ENCODE results near the gene OPCML. TPM values are rescaled to one million over a fixed set of nuclear protein-coding genes. Genes with fewer than 3 reads are reported as not detected.

OPCML gene
- total and polyA plus RNA-seq, 2 experiments from 2014 or later, result 0.21 to 0.51 TPM

- no peaks in the 10 kb centered on the region for H3K4me1 ChIP-seq (ENCODE audit: low read depth)
- H3K36me3 ChIP-seq, result no peaks in the 10 kb centered on the region
- H3K4me3 ChIP-seq, result no peak overlapping the region
- no peaks in the 10 kb centered on the region for H3K27me3 ChIP-seq
- no peak for DNase-seq (ENCODE audit: low read depth in 1 of 2, low spot score in 1 of 2)
- H3K27ac ChIP-seq, result no peak overlapping the region
- no peaks in the 10 kb centered on the region for H3K9me3 ChIP-seq (ENCODE audit: low read depth)
- TF ChIP-seq, protein P1, sequence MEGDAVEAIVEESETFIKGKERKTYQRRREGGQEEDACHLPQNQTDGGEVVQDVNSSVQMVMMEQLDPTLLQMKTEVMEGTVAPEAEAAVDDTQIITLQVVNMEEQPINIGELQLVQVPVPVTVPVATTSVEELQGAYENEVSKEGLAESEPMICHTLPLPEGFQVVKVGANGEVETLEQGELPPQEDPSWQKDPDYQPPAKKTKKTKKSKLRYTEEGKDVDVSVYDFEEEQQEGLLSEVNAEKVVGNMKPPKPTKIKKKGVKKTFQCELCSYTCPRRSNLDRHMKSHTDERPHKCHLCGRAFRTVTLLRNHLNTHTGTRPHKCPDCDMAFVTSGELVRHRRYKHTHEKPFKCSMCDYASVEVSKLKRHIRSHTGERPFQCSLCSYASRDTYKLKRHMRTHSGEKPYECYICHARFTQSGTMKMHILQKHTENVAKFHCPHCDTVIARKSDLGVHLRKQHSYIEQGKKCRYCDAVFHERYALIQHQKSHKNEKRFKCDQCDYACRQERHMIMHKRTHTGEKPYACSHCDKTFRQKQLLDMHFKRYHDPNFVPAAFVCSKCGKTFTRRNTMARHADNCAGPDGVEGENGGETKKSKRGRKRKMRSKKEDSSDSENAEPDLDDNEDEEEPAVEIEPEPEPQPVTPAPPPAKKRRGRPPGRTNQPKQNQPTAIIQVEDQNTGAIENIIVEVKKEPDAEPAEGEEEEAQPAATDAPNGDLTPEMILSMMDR (IDR thresholded peaks at IDR 0.05; ENCODE audit: low read depth, low read length), result no peak
Observed at GRCh38 chr11:133302056-133302455, 230.2 kb downstream of the OPCML start.

DNA sequence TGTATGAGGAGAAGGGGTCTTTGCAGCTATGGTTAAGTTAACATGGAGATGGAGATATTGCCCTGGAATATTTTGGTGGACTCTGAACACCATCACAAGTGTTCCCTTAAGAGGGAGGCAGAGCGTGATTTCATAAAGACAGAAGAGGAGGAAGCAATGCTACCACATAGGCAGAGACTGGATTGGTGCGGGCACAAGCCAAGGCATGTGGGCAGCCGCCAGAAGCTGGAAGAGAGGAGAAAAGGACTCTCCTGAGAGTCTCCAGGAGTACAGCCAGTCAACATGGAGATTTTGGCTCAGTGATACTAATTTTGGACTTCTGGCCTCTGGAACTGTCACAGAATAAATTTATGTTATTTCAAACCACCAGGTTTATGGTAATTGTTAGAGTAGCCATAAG is 231.6 kb downstream of the OPCML start:
- Histone ChIP-seq H3K9me3 (ENCODE audit: low read depth) (no peaks in the 10 kb centered on the region), H3K27ac (no peak overlapping the region), H3K4me3 (no peak overlapping the region), H3K27me3 (no peaks in the 10 kb centered on the region), H3K36me3 (no peaks in the 10 kb centered on the region), H3K4me1 (ENCODE audit: low read depth) (no peaks in the 10 kb centered on the region)
- no peak for DNase-seq (ENCODE audit: low read depth in 1 of 2, low spot score in 1 of 2)
- TF ChIP-seq, protein P1 (IDR thresholded peaks at IDR 0.05; ENCODE audit: low read depth, low read length), result no peak

GRCh38 chr11:133291780-133292179 is 240.5 kb downstream of the OPCML start:
- H3K27ac ChIP-seq, result no peak overlapping the region
- no peaks in the 10 kb centered on the region for H3K4me1 ChIP-seq (ENCODE audit: low read depth)
- H3K4me3 ChIP-seq, result no peak overlapping the region
- H3K36me3 ChIP-seq, result no peaks in the 10 kb centered on the region
- DNase-seq (ENCODE audit: low read depth in 1 of 2, low spot score in 1 of 2), result no peak
- H3K27me3 ChIP-seq, result no peaks in the 10 kb centered on the region
- TF ChIP-seq, protein P1 (IDR thresholded peaks at IDR 0.05; ENCODE audit: low read depth, low read length), result no peak
- no peaks in the 10 kb centered on the region for H3K9me3 ChIP-seq (ENCODE audit: low read depth)

- Histone ChIP-seq H3K27me3 (no peaks in the 10 kb centered on the region), H3K4me1 (ENCODE audit: low read depth) (no peaks in the 10 kb centered on the region), H3K27ac (no peak overlapping the region), H3K9me3 (ENCODE audit: low read depth) (no peaks in the 10 kb centered on the region), H3K36me3 (no peaks in the 10 kb centered on the region), H3K4me3 (no peak overlapping the region)
- no peak for DNase-seq (ENCODE audit: low read depth in 1 of 2, low spot score in 1 of 2)
- TF ChIP-seq, protein P1 (IDR thresholded peaks at IDR 0.05; ENCODE audit: low read depth, low read length), result no peak
Observed at GRCh38 chr11:133285359-133285758, 246.9 kb downstream of the OPCML start.

- Histone ChIP-seq H3K27me3 (no peaks in the 10 kb centered on the region), H3K4me3 (no peak overlapping the region), H3K27ac (no peak overlapping the region), H3K36me3 (no peaks in the 10 kb centered on the region), H3K9me3 (ENCODE audit: low read depth) (no peaks in the 10 kb centered on the region), H3K4me1 (ENCODE audit: low read depth) (no peaks in the 10 kb centered on the region)
- TF ChIP-seq, protein P1 (IDR thresholded peaks at IDR 0.05; ENCODE audit: low read depth, low read length), result no peak
- DNase-seq (ENCODE audit: low read depth in 1 of 2, low spot score in 1 of 2), result no peak
Observed at GRCh38 chr11:133284156-133284555, 248.1 kb downstream of the OPCML start.

DNA sequence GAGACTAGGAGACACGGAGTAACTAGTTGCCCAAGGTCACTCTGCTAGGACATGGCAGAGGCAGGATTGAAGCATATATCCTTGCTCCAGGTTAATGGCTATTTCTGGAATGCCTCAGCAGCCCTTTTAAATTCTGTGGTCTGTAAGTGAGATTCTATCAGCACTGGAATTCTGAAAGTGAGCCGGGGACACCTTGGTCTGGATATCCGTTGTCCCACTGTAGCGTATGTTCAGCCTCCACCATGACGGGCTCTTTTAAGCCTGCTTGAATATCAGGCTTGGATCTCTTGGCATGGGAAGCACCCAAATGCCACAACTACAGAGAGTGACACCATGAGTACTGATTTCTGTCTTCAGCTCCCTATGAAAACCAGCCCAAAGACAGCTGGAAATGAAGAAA is 254.4 kb downstream of the OPCML start:
- H3K9me3 ChIP-seq (ENCODE audit: low read depth), result no peaks in the 10 kb centered on the region
- no peak overlapping the region for H3K4me3 ChIP-seq
- TF ChIP-seq, protein P1 (IDR thresholded peaks at IDR 0.05; ENCODE audit: low read depth, low read length), result no peak
- no peaks in the 10 kb centered on the region for H3K36me3 ChIP-seq
- DNase-seq (ENCODE audit: low read depth in 1 of 2, low spot score in 1 of 2), result no peak
- H3K4me1 ChIP-seq (ENCODE audit: low read depth), result no peaks in the 10 kb centered on the region
- H3K27ac ChIP-seq, result no peak overlapping the region
- H3K27me3 ChIP-seq, result no peaks in the 10 kb centered on the region

Measured in cardiac muscle cell (in vitro differentiated cells and primary cell).